ENCODE measurements around the gene NAGA.

Gene NAGA

GRCh38 chr22:42035256-42035655 is 35.4 kb downstream of the NAGA start:
- no peak for DNase-seq

GRCh38 chr22:42033263-42034181 is 37.1 kb downstream of the NAGA start:
- DNase-seq, result no peak

GRCh38 chr22:42026705-42027104 is 43.9 kb downstream of the NAGA start:
- no peak for DNase-seq

- DNase-seq, result no peak
These were observed 45.2 kb downstream of the NAGA start for GRCh38 chr22:42025421-42025820.

GRCh38 chr22:42022162-42022847 is 48.3 kb downstream of the NAGA start:
- DNase-seq, result no peak

- no peak for DNase-seq
These were observed 49.0 kb downstream of the NAGA start for GRCh38 chr22:42021571-42021970.

- DNase-seq, result no peak
These were observed 52.4 kb downstream of the NAGA start for GRCh38 chr22:42018224-42018623.

- no peak for DNase-seq
These were observed 54.5 kb downstream of the NAGA start for GRCh38 chr22:42016111-42016510.

- no peak for DNase-seq
These were observed 57.2 kb downstream of the NAGA start for GRCh38 chr22:42013385-42013784.

- DNase-seq, result no peak
These were observed 59.8 kb downstream of the NAGA start for GRCh38 chr22:42010778-42011177.
